ENCODE results near the gene TRIP11.

DNA sequence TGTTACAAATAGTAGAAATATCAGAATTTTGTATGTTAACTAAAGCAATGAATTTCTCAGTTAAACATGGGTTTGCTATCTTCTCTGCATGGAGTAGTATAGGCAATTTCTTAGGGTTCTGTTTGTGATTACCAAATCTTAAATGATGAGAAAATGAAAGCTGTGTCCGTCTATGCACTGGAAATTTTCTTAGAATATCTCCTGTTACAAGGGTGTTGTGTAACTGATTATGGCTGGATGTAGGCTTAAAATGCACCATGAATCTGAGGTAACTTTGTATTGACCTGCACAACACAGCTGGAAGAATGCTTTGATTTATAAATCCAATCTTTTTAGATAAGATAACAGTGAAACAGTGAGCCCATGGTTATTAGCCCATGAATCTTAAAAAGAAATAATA, 17.8 kb downstream of the TRIP11 start:
- TF ChIP-seq CTCF (IDR thresholded peaks at IDR 0.05 in 8 of 11, conservative IDR thresholded peaks at IDR 0.05 in 3 of 11) (no peak), POLR2AphosphoS5 (IDR thresholded peaks at IDR 0.05) (no peak)

All from spleen (tissue), 7 donors.